ENCODE results near the gene C5.

Gene C5

GRCh38 chr9:120904061-120904977, 145.8 kb downstream of the C5 start:
- Histone ChIP-seq H3K27me3 (ENCODE audit: control insufficient read depth in 5 of 5, insufficient read depth in 4 of 5, low read length in 5 of 5) (peaks cover 0 to 3% (median 0%) of the 10 kb centered on the region in 5 donors), H3K27ac (ENCODE audit: low read depth, low read length) (no peak overlapping the region), H3K4me1 (ENCODE audit: control insufficient read depth in 5 of 5, insufficient read depth in 5 of 5, low read length in 5 of 5) (no peaks in the 10 kb centered on the region), H3K4me3 (ENCODE audit: low read depth in 1 of 5, low read length in 5 of 5) (no peak overlapping the region), H3K9ac (ENCODE audit: low read length in 5 of 5) (no peak overlapping the region), H3K9me3 (ENCODE audit: control insufficient read depth in 5 of 5, low read length in 5 of 5) (no peaks in the 10 kb centered on the region), H3K36me3 (ENCODE audit: control insufficient read depth in 5 of 5, insufficient read depth in 5 of 5, low read length in 5 of 5) (peaks cover 0 to 26% (median 11%) of the 10 kb centered on the region in 5 donors)

- Histone ChIP-seq H3K4me1 (ENCODE audit: control insufficient read depth in 5 of 5, insufficient read depth in 5 of 5, low read length in 5 of 5) (no peaks in the 10 kb centered on the region), H3K9ac (ENCODE audit: low read length in 5 of 5) (no peak overlapping the region), H3K4me3 (ENCODE audit: low read depth in 1 of 5, low read length in 5 of 5) (no peak overlapping the region), H3K36me3 (ENCODE audit: control insufficient read depth in 5 of 5, insufficient read depth in 5 of 5, low read length in 5 of 5) (peaks cover 0 to 20% (median 6%) of the 10 kb centered on the region in 5 donors), H3K9me3 (ENCODE audit: control insufficient read depth in 5 of 5, low read length in 5 of 5) (no peaks in the 10 kb centered on the region), H3K27ac (ENCODE audit: low read depth, low read length) (no peak overlapping the region), H3K27me3 (ENCODE audit: control insufficient read depth in 5 of 5, insufficient read depth in 4 of 5, low read length in 5 of 5) (peaks cover 0 to 3% (median 0%) of the 10 kb centered on the region in 5 donors)
Measured at GRCh38 chr9:120902569-120903535, 147.2 kb downstream of the C5 start.

Measured in subcutaneous abdominal adipose tissue (tissue), 5 donors.